ENCODE results near the gene CDK5R2. TPM values are rescaled to one million over a fixed set of nuclear protein-coding genes. Genes with fewer than 3 reads are reported as not detected.

CDK5R2 gene
- total RNA-seq, 1 donor from 2014 or later: not detected

GRCh38 chr2:218990052-218990451 is 30.6 kb downstream of the CDK5R2 start:
- ATAC-seq: no peak

DNA sequence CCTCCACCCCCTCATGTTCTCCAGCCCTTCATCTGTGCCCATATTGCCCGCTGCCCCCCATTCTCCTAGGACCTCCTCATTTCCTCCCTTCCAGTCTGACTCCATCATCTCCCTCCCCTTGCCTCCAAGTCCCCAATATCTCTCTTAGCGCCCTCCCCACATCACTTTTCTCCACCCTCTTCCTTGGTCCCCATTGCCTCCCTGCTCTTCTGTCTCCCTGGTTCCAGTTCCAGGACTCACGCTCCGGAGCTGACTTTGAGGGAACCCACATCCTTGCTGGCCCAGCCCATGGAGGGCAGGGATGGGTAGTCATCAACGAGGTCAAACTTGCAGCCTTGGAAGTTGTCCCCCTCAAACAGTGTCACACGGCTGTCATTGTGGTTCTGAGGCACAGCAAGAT is 31.1 kb downstream of the CDK5R2 start:
- ATAC-seq: no peak

DNA sequence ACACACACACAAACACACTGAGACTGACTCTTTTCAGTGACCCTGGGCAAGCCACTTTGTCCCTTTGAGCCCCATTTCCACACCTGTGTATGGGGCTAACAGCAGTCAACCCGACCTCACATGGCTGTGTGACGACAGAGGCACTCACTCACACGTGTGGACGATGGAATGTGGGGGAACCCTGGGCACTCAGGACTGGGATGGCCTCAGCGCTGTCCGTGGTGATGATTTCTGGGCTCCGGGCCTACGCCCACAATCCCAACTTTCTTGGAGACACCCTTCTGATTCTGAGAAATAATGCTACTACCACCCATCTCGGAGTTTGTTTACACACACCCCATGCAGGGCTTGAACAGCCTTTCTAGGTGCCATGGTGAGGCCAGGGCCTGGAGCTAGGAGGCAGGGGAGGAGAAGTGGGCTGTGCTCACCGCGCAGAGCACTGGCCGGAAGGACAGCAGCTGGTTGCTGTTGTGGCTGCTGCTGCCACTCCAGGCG is 32.3 kb downstream of the CDK5R2 start:
- no peak for ATAC-seq

DNA sequence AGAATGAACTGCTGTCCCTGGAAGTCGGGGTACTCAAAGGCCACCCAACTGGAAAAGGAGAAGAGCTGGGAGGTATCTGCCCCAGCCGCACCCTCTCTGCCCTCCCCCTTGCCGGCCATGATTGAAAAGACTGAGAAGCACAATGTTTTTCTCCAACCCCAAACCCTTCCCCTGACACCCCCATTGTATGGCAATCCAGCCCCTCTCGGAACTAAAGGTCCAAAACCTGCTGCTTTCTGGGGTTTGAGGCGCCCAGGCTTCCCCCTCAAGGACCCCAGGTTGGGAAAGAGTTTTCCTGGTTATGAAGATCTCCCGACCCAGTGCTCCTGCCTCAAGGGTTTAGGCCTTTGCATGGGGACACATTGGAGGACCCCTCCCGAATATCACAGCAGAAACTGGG is 32.7 kb downstream of the CDK5R2 start:
- ATAC-seq: no peak

DNA sequence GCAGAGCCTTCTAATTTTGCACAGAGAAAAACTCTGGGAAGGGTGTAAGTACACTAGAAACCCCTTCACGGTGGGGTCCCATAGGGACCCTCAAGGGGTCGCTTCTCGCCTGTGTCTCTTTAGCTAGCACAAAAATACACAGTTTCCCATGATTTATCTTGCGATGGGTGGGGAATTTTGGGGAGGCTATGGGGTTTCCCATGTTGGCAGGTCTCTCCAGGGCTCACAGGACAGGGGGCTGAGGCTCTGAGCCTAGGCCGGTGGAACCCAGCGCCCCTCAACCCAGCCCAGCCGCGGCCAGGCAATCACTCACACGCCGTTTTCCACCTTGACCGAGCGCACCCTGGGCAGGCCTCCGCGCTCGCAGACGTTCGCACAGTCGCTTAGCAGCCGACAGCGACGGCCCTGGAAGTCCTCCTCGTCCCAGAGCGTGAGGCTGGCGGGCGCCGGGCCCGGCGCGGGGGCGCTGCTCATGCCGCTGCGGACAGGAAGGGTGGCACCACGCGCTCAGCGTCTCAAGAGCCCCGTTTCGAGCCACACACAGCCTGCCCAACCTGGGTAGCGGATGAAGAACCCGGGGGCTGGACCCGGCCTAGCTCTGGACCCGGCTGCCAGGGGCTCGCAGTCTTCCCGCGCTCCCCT is 33.4 kb downstream of the CDK5R2 start:
- ATAC-seq: no peak

- ATAC-seq: peak; percentile 17
Observed at GRCh38 chr2:218993345-218994315, 34.2 kb downstream of the CDK5R2 start, which contains the start of gene CRYBA2. Gene CRYBA2, minus strand, starts transcription at chr2:218993422. Its CDS starts 246 bp downstream, at chr2:218993176.

GRCh38 chr2:218995561-218995960 is 36.1 kb downstream of the CDK5R2 start:
- no peak for ATAC-seq

DNA sequence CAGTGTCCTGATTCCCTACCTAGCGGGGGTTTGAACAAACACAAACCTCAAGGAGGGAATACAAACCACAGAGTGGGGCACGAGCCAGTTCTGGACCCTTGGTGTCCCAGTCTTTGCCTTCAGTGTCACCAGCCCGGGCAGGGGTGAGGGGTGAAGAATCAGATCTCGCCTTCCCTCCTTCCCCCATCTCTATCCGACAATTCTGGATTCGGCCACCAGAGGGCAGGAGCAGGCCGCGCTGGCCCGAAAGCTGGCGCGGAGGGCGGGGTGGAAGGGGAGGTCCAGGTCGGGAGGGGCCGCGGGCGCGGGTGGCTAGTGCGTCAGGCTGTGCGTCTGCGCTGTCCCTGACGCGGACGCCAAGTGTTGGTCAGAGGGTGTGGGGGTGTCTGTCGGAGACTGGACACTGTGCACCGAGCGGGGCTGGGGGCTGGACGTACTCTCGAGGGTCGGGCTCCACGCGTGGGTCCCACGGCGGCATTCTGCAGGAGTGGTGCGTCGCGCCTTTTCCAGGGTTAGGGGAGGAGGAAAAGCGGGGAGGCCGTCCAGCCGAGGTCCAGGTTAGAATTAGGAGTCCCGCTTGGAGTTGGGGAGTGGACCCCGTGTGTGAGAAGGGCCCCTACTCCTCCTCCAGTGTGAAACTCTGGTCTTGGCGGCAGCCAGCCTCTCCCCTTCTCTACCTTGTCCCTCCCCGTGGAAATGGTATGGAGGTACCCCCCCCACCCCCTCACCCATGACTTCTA is 36.7 kb downstream of the CDK5R2 start:
- ATAC-seq: peak; percentile 81

GRCh38 chr2:218996937-218997336 is 37.5 kb downstream of the CDK5R2 start:
- no peak for ATAC-seq

DNA sequence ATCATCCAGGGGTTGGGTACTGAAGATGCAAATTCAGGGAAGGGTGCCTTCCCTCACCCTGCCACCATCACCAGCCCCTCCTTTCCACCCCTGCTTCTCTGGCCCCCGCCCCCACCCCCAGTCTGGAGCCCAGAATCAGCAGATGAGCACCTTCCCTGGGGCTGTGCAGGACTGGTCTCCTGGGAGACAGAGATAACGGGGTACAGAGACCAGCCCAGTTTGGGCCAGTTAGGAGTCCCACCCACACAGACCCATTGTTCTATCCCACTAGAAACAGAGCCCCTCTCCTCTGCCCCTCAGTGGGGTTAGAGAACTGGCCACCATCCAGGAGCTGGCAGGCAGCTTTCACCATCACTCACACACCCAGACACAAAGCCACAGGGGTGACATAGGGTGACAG is 38.3 kb downstream of the CDK5R2 start:
- no peak for ATAC-seq

GRCh38 chr2:218998414-218999002 is 39.0 kb downstream of the CDK5R2 start:
- ATAC-seq: peak; percentile 60

DNA sequence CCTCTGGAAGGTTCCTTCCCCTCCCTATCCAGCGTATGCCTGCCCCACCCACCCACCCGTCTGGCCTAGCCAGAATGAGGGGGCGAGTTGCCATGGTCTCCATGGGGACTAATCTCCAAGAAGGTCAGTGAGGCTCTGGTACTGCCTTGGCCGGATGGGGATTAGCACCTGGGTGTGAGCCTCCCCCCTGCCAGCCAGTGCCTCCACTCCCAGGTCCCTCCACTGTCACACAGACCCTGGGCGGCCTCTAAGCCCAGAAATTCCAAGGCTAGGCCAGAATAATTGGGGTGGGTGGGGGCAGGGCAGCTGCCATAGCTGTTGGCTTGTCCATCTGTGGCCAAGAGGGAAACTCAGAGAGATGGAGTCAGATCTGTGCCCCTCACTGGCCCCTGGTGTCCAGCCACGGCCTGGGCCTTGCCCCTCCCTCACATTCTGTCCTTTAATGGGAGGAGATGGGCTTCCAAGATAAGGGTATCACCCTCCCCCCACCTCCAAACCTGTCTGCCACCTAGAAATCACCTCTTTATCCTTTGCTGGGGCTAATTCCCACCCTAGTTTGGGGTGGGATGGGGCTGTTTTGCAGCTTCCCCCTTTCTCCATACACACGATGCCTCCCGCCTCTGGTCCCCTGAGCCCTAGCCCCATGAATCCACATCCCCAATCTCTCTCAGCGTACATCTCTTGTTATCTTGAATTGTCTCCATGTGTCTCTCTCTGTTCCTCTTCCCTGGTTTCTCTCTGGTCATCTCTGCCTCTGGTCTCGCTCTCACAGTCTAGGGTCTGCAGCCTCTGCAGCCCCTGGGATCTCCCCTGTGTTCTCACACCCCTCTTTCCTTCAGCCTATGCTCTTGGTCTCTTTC is 39.8 kb downstream of the CDK5R2 start:
- ATAC-seq: peak; percentile 24

GRCh38 chr2:218999881-219000568 is 40.6 kb downstream of the CDK5R2 start:
- ATAC-seq: no peak

DNA sequence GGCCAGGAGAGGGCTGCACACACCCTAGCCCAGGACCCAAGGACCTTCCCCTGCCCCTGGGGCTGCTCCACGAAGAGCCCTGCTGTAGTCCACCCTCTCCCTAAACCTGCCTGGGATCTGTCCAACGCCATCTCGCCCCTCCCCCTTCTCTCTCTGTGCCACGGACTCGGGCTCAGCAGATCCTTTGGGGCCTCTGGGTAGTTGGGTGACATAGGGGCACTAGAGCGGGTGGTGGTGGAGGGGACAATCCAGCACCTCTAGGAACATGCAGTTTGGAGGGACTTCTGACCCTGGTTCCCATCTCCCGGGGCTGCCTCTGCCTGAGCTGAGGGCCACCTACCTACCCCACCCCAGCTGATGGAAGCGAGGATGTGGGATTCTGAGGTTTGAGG is 41.1 kb downstream of the CDK5R2 start:
- ATAC-seq: no peak

DNA sequence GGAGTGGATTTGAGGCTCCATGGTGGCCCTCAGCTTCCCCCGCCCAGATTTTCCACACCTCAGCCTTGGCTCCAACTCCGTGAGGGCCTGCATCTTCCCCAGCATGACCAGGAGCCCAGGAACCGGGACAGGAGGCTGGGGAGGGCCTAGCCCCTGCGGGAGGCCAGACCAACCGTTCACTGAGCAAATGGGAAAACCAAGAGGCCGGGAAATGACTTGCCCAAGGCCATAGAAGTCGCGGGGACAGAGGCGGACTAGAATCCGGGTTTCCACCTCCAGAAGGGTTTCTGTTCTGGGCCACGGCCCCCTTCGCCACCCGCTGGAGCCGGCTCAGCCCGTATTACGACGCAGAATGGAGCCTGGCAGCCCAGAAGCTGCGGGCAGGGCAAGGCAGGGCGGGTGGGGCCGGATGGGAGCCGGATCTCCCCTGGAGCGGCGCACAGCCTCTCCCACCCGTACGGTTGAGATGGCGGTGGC is 41.7 kb downstream of the CDK5R2 start:
- no peak for ATAC-seq

- peak; percentile 83 for ATAC-seq
Observed at GRCh38 chr2:219001577-219002394, 42.3 kb downstream of the CDK5R2 start.

- peak; percentile 33 for ATAC-seq
Observed at GRCh38 chr2:219002395-219003266, 43.2 kb downstream of the CDK5R2 start.

DNA sequence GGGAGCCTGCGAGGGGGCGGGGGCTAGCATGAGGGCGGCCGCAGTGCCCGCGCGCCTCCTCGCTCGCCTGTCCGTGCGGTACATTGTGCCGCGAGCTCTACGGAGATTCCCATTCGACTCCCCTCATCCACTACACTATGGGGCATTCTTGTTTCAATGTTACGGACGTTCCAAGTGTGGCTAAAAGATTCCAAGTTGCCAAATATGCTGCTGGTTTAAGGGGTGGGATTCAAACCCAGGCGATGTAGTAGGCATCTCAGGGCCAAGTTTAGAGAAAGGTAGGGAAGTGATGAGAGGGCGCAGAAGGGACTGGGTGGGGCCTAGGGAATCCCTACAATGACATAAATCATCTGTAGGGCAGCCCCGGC is 43.8 kb downstream of the CDK5R2 start:
- ATAC-seq: no peak

DNA sequence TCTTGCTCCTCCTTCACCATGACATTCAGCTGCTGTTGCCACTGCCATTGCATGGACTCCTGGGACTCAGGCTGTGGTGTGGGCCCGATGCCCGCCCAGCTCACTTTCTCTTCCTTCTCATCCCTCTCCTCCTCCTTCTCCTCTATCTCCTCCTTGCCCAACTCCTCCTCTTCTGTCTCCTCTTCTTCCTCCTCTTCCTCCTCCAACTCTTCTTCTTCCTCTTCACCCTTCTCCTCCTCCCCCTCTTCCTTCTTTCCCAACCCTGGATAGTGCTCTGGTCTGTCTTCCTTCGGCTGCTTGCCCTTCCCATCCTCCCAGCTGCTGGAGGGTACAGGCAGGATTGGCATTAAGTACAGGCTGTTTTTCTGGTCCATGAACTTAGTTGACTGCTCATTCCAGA is 44.5 kb downstream of the CDK5R2 start:
- ATAC-seq: no peak

All from esophagus mucosa (tissue), 1 donor.